K562 (cell line): ENCODE data around the gene KLHDC7B. TPM values are rescaled to one million over a fixed set of nuclear protein-coding genes. Genes with fewer than 3 reads are reported as not detected.

Source experiments
- ATAC-seq: fragments of 200-7000 bp; cut with Tn5 transposase; 3 replicates; pipeline ENCODE4 v1.9.1; 2020; ENCODE audit warnings: moderate library complexity
- BruUV-seq: library from RNA; stranded (reverse); fragments of 400-500 nt; replicated peaks from 2 replicates; lab custom pipeline; 2021; lab: Mats Ljungman, UMichigan
- CTCF ChIA-PET: fragments of 300-600 bp; formaldehyde crosslinking; extraction: SDS; loops from one replicate; lab custom pipeline; 2021; ENCODE audit warnings: low intra/inter-chr PET ratio; lab: Yijun Ruan, JAX
- POLR2A ChIA-PET: fragments of 300-600, 350-650 bp; sonication (Branson Sonifier 250); formaldehyde crosslinking; extraction: SDS; loops from one replicate; lab custom pipeline; 2021; ENCODE audit warnings: antibody characterized with exemption, inconsistent platforms; lab: Yijun Ruan, JAX
- DNase-seq, 4 experiments: peaks; one replicate each; pipeline versions ENCODE4 v3.0.0 to v3.0.0-alpha.2; 2011 to 2018; ENCODE audit warnings: low spot score in 3 of 4, mixed read lengths in 3 of 4; ENCODE audit errors: extremely low read depth in 1 of 4
- FAIRE-seq: peaks from 2 replicates; lab custom pipeline; 2011; peaks lifted over from hg19 to GRCh38; lab: Jason Lieb, UNC
- H2AFZ ChIP-seq: 2 replicates; pipeline ENCODE4 v1.6.0; 2011; ENCODE audit warnings: low read depth, low read length, control low read depth, inconsistent platforms
- H3K27ac ChIP-seq: fragments of 200-600 bp; 3 replicates; pipeline ENCODE4 v1.8.0; 2011; ENCODE audit warnings: low read depth, mild to moderate bottlenecking, control low read depth, inconsistent platforms, low read length, moderate library complexity, mixed read lengths; ENCODE audit errors: extremely low read depth
- H3K27me3 ChIP-seq, 2 experiments: fragments of 300-600 bp in 1 of 2; 2 replicates in 1 of 2; 3 replicates in 1 of 2; pipeline versions ENCODE4 v1.6.0 to v1.8.0; 2011; ENCODE audit warnings: inconsistent platforms in 2 of 2, low read length in 2 of 2, mild to moderate bottlenecking in 1 of 2, mixed read lengths in 1 of 2, moderate library complexity in 1 of 2; ENCODE audit not compliant: control insufficient read depth in 2 of 2, insufficient read depth in 2 of 2
- H3K36me3 ChIP-seq: fragments of 300-600 bp; 3 replicates; pipeline ENCODE4 v1.8.0; 2011; ENCODE audit warnings: mild to moderate bottlenecking, low read length, inconsistent platforms; ENCODE audit not compliant: control insufficient read depth, insufficient read depth
- H3K4me1 ChIP-seq, 2 experiments: fragments of 200-600 bp in 1 of 2; replicated peaks in 1 of 2; 2 replicates in 1 of 2; 3 replicates in 1 of 2; pipeline versions ENCODE4 v1.5.1 to v1.8.0; 2011; ENCODE audit warnings: inconsistent platforms in 2 of 2, low read length in 2 of 2, mild to moderate bottlenecking in 1 of 2, mixed read lengths in 1 of 2, moderate library complexity in 1 of 2; ENCODE audit not compliant: control insufficient read depth in 2 of 2, insufficient read depth in 2 of 2
- H3K4me2 ChIP-seq: 2 replicates; pipeline ENCODE4 v1.6.1; 2011; ENCODE audit warnings: low read length, control low read depth, inconsistent platforms, mixed read lengths; ENCODE audit not compliant: insufficient read depth
- H3K4me3 ChIP-seq: fragments of 200-600 bp; sonication (generic), shearing (Covaris generic); 2 replicates; pipeline ENCODE4 v1.5.1; 2016; ENCODE audit warnings: control low read depth, inconsistent platforms
- H3K79me2 ChIP-seq: fragments of 200-600 bp; 3 replicates; pipeline ENCODE4 v1.8.0; 2011; ENCODE audit warnings: low read length, inconsistent platforms; ENCODE audit not compliant: control insufficient read depth, insufficient read depth
- H3K9ac ChIP-seq, 2 experiments: 2 replicates each; pipeline versions ENCODE4 v1.6.0 to v1.6.1; 2011; ENCODE audit warnings: low read depth in 2 of 2, low read length in 2 of 2, control low read depth in 1 of 2, inconsistent platforms in 1 of 2, mild to moderate bottlenecking in 1 of 2, mixed read lengths in 1 of 2; ENCODE audit not compliant: insufficient read depth in 1 of 2
- H3K9me1 ChIP-seq: one replicate; pipeline ENCODE4 v1.6.0; 2011; ENCODE audit warnings: inconsistent platforms, mild to moderate bottlenecking, low read length, moderate library complexity; ENCODE audit not compliant: control insufficient read depth, insufficient read depth
- H3K9me3 ChIP-seq: replicated peaks from 2 replicates; pipeline ENCODE4 v1.5.1; 2011; ENCODE audit warnings: low read depth, low read length, inconsistent platforms; ENCODE audit not compliant: control insufficient read depth, insufficient read depth
- H4K20me1 ChIP-seq: replicated peaks from 2 replicates; pipeline ENCODE4 v1.6.1; 2011; ENCODE audit warnings: low read length, inconsistent platforms, mixed read lengths; ENCODE audit not compliant: control insufficient read depth, insufficient read depth
- DPF2 ChIP-seq: fragments of 450-650 bp; IDR thresholded peaks from 2 replicates; pipeline ENCODE4 v1.6.1; 2016
- PURB ChIP-seq: sonication (generic); formaldehyde crosslinking; IDR thresholded peaks from 2 replicates; pipeline ENCODE4 v1.9.0; 2021; ENCODE audit warnings: low read depth, mild to moderate bottlenecking, missing genetic modification reagents
- WHSC1 ChIP-seq: IDR thresholded peaks from one replicate; pipeline ENCODE4 v1.6.1; 2012; ENCODE audit warnings: low read length, control low read depth, inconsistent platforms
- YBX1 ChIP-seq: fragments of 450-650 bp; IDR thresholded peaks from 2 replicates; pipeline ENCODE4 v1.7.1; 2016; ENCODE audit warnings: mild to moderate bottlenecking
- ZBTB43 ChIP-seq: sonication (generic); formaldehyde crosslinking; IDR thresholded peaks from 2 replicates; pipeline ENCODE4 v1.8.0; 2023; ENCODE audit warnings: mild to moderate bottlenecking, missing genetic modification reagents
- WGBS: fragments of 100-300 bp; shearing (Covaris generic); methylation state at CpG from one replicate; pipeline ENCODE4 v1.1.6; 2016; ENCODE audit warnings: low coverage, mixed read lengths; ENCODE audit not compliant: insufficient coverage; ENCODE audit errors: missing lambda C conversion rate; 5-methylcytosine and 5-hydroxymethylcytosine counted together
- in situ Hi-C: fragments of 300-500 bp; cut with MboI; formaldehyde crosslinking; loops from 4 replicates; pipeline ENCODE4 v1.15.0; 2018; ENCODE audit warnings: inconsistent platforms, mixed read lengths
- intact Hi-C: fragments of 100-400 bp; cut with micrococcal nuclease; formaldehyde crosslinking; loops from 2 replicates; pipeline ENCODE4 v1.14.2; 2022
- polyA plus RNA-seq, 8 experiments: library from polyadenylated mRNA; depleted of rRNA in 4 of 8; stranded (reverse) in 5 of 8; unstranded in 3 of 8; fragments of >200 nt; fragmentation: Nextera tagmentation in 2 of 8; fragmentation: Illumina TruSeq in 1 of 8; extraction: Ambion mirVana in 2 of 8; extraction: Trizol in 1 of 8; gene quantifications; 2 replicates each; pipeline versions ENCODE4 v1.2.1 to v1.2.3, GENCODE V29; 2011 to 2014; ENCODE audit warnings: inconsistent platforms in 1 of 8, missing spikeins in 1 of 8
- total RNA-seq, 7 experiments: library from RNA; depleted of rRNA in 6 of 7; stranded (reverse); fragments of >200 nt in 6 of 7; fragmentation: Illumina TruSeq in 2 of 7; extraction: Trizol in 2 of 7; gene quantifications; 2 replicates each; pipeline versions ENCODE4 v1.2.1 to v1.2.3, GENCODE V29; 2011 to 2021; ENCODE audit warnings: low replicate concordance in 1 of 7
- TF ChIP-seq, protein P1 (sequence below): fragments of 250-450 bp; sonication (Bioruptor Pico); IDR thresholded peaks from 2 replicates; pipeline ENCODE4 v1.8.0; 2022; ENCODE audit warnings: inconsistent platforms
- TF ChIP-seq, protein P2 (sequence below): fragments of 450-650 bp; formaldehyde crosslinking; conservative IDR thresholded peaks from 2 replicates; pipeline ENCODE4 v1.4.0; 2022; ENCODE audit warnings: mild to moderate bottlenecking, missing genetic modification characterization

KLHDC7B gene
- total and polyA plus RNA-seq, 9 of the 15 experiments (the other 6 are each of a cell fraction or from before 2014, with no cell fraction given), result 0.04 to 0.22 (median 0.05) TPM; not detected in 4

GRCh38 chr22:50579752-50580151 is 34.1 kb downstream of the KLHDC7B start:
- intact Hi-C loops (no loop called here), in situ Hi-C loops (loop anchor here (5.0 kb wide), 1 partner anchor 33 kb away; no protein-coding TSS in a partner anchor)
- no peaks in the 10 kb centered on the region for H3K9me1 ChIP-seq
- H3K9ac ChIP-seq, result no peak overlapping the region
- DNase-seq (no peak), ATAC-seq (no peak)
- no peaks in the 10 kb centered on the region for H3K9me3 ChIP-seq
- H3K4me3 ChIP-seq, result no peak overlapping the region
- no peak overlapping the region for H3K27ac ChIP-seq
- H4K20me1 ChIP-seq, result no peaks in the 10 kb centered on the region
- no peaks in the 10 kb centered on the region; the same call in 2 of the 3 replicates for H3K36me3 ChIP-seq
- BruUV-seq, result no TSS peak
- WGBS, result 83% methylated on average over 3 of the region's 4 CpGs
- H3K4me2 ChIP-seq, result no peak overlapping the region
- no peak overlapping the region for H2AFZ ChIP-seq
- TF ChIP-seq YBX1 (no peak), ZBTB43 (CRISPR knock-in tag) (no peak), DPF2 (no peak), WHSC1 (no peak), PURB (no peak)
- TF ChIP-seq, protein P1, sequence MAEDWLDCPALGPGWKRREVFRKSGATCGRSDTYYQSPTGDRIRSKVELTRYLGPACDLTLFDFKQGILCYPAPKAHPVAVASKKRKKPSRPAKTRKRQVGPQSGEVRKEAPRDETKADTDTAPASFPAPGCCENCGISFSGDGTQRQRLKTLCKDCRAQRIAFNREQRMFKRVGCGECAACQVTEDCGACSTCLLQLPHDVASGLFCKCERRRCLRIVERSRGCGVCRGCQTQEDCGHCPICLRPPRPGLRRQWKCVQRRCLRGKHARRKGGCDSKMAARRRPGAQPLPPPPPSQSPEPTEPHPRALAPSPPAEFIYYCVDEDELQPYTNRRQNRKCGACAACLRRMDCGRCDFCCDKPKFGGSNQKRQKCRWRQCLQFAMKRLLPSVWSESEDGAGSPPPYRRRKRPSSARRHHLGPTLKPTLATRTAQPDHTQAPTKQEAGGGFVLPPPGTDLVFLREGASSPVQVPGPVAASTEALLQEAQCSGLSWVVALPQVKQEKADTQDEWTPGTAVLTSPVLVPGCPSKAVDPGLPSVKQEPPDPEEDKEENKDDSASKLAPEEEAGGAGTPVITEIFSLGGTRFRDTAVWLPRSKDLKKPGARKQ, result no peak
- TF ChIP-seq, protein P2, sequence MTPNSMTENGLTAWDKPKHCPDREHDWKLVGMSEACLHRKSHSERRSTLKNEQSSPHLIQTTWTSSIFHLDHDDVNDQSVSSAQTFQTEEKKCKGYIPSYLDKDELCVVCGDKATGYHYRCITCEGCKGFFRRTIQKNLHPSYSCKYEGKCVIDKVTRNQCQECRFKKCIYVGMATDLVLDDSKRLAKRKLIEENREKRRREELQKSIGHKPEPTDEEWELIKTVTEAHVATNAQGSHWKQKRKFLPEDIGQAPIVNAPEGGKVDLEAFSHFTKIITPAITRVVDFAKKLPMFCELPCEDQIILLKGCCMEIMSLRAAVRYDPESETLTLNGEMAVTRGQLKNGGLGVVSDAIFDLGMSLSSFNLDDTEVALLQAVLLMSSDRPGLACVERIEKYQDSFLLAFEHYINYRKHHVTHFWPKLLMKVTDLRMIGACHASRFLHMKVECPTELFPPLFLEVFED (CRISPR knock-in tag), result no peak
- TF ChIP-seq, all 486 proteins: peak for 0
- Histone ChIP-seq H3K4me1 (peaks cover 8 to 31% of the 10 kb centered on the region in 2 experiments; a peak in 3 of 5 replicates), H3K79me2 (peaks cover 6% of the 10 kb centered on the region; the same call in 2 of the 3 replicates), H3K27me3 (no peaks in the 10 kb centered on the region)
- FAIRE-seq, result no peak
- ChIA-PET POLR2A (no interaction called here), CTCF (no interaction called here)
